ENCODE data around the gene PRDM16.

The PRDM16 gene

GRCh38 chr1:3441880-3442279 is 372.9 kb downstream of the PRDM16 start:
- no peak for DNase-seq

GRCh38 chr1:3442331-3442730 is 373.3 kb downstream of the PRDM16 start:
- DNase-seq, result no peak

GRCh38 chr1:3442901-3443300 is 373.9 kb downstream of the PRDM16 start:
- no peak for DNase-seq

GRCh38 chr1:3443807-3444206 is 374.8 kb downstream of the PRDM16 start:
- DNase-seq, result no peak

GRCh38 chr1:3444298-3444697 is 375.3 kb downstream of the PRDM16 start:
- no peak for DNase-seq

GRCh38 chr1:3444736-3445135 is 375.7 kb downstream of the PRDM16 start:
- no peak for DNase-seq

GRCh38 chr1:3450202-3450863 is 381.3 kb downstream of the PRDM16 start:
- no peak for DNase-seq

GRCh38 chr1:3450983-3451382 is 382.0 kb downstream of the PRDM16 start:
- no peak for DNase-seq

GRCh38 chr1:3451994-3452865 is 383.2 kb downstream of the PRDM16 start:
- DNase-seq, result no peak

- no peak for DNase-seq
Observed at GRCh38 chr1:3452866-3453175, 383.8 kb downstream of the PRDM16 start.

- DNase-seq, result peak; percentile 68 to 72
Observed at GRCh38 chr1:3453203-3453761, 384.3 kb downstream of the PRDM16 start.

- peak; percentile 27 to 37 for DNase-seq
Observed at GRCh38 chr1:3453891-3454810, 385.1 kb downstream of the PRDM16 start, which contains the start of gene ARHGEF16. TSS of gene ARHGEF16 (plus strand) at chr1:3454665. CDS start at chr1:3463085, 8,420 bp downstream.

- DNase-seq, result peak in 1 of 2 donors; percentile 14
Observed at GRCh38 chr1:3454811-3455618, 386.0 kb downstream of the PRDM16 start.

GRCh38 chr1:3455670-3456448 is 386.9 kb downstream of the PRDM16 start:
- DNase-seq, result no peak

GRCh38 chr1:3456449-3456963 is 387.5 kb downstream of the PRDM16 start:
- DNase-seq, result no peak

- DNase-seq, result no peak
Observed at GRCh38 chr1:3456964-3457909, 388.2 kb downstream of the PRDM16 start.

- DNase-seq, result no peak
Observed at GRCh38 chr1:3457910-3458883, 389.2 kb downstream of the PRDM16 start.

All from CD4-positive, alpha-beta T cell treated with Interleukin-4 for 1 hour (primary cell).